ENCODE measurements around the gene CHTF8. TPM values are rescaled to one million over a fixed set of nuclear protein-coding genes. Genes with fewer than 3 reads are reported as not detected.
"Not testable (repeated sequence)": the region's sequence is repeated elsewhere in the genome, so short reads cannot be mapped to it uniquely, and the experiment has no call there.

The CHTF8 gene
- total RNA-seq, 4 donors from 2014 or later: 77.8 to 124 (median 82.8) TPM

DNA sequence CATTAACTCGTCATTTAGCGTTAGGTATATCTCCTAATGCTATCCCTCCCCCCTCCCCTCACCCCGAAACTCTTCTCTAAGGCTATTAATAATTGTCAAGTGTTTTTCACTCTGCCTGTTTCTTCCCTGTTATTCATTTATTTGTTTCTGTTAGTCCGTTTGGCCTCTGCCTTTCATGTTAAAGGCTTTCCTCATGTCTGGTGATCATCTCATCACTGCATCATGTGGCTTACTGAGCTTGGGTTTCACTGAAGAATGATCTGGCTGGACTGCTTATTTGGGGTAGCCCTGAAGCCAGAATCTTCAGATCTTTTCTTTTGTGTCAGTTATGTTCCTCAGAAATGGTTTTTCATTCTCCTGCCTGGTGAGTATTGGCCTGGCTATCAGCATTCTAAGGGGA, 9.5 kb upstream of the CHTF8 start:
- TF ChIP-seq POLR2A (IDR thresholded peaks at IDR 0.05): no peak
- TF ChIP-seq, protein P1, sequence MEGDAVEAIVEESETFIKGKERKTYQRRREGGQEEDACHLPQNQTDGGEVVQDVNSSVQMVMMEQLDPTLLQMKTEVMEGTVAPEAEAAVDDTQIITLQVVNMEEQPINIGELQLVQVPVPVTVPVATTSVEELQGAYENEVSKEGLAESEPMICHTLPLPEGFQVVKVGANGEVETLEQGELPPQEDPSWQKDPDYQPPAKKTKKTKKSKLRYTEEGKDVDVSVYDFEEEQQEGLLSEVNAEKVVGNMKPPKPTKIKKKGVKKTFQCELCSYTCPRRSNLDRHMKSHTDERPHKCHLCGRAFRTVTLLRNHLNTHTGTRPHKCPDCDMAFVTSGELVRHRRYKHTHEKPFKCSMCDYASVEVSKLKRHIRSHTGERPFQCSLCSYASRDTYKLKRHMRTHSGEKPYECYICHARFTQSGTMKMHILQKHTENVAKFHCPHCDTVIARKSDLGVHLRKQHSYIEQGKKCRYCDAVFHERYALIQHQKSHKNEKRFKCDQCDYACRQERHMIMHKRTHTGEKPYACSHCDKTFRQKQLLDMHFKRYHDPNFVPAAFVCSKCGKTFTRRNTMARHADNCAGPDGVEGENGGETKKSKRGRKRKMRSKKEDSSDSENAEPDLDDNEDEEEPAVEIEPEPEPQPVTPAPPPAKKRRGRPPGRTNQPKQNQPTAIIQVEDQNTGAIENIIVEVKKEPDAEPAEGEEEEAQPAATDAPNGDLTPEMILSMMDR (IDR thresholded peaks at IDR 0.05): no peak
- intact Hi-C loops (cut with DNase I; ENCODE audit: low total_unique reads): no loop called here
- WGBS, 2 donors: 91 to 95% methylated on average over 4 of the region's 4 CpGs
- H3K4me3 ChIP-seq (ENCODE audit: low read depth, poor library complexity, severe bottlenecking): no peak overlapping the region
- no peak for DNase-seq (ENCODE audit: low spot score in 2 of 2)

DNA sequence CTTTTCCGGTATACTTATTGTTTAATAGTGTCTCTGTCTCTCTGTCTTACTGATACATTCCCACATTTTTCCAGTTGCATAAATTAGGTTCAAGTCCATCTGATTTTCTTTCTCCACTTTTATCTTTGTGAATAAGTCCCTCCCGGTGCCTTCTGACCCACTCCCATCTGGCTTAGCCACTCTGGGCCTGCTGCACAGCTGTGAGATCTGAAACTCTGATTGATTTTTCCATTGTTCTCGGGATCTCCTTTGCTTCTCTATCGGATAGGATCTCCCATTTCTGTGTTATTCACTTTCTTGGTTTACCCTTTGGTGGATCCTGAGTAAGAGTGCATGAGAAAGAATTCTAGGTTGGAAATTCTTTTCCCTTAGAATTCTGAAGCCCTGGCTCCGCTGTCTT, 8.6 kb upstream of the CHTF8 start:
- intact Hi-C loops (cut with DNase I; ENCODE audit: low total_unique reads): no loop called here
- DNase-seq (ENCODE audit: low spot score in 2 of 2): no peak
- H3K4me3 ChIP-seq (ENCODE audit: low read depth, poor library complexity, severe bottlenecking): no peak overlapping the region
- TF ChIP-seq, protein P1 (IDR thresholded peaks at IDR 0.05): no peak
- WGBS, 2 donors: 84 to 87% methylated on average over 5 of the region's 5 CpGs

DNA sequence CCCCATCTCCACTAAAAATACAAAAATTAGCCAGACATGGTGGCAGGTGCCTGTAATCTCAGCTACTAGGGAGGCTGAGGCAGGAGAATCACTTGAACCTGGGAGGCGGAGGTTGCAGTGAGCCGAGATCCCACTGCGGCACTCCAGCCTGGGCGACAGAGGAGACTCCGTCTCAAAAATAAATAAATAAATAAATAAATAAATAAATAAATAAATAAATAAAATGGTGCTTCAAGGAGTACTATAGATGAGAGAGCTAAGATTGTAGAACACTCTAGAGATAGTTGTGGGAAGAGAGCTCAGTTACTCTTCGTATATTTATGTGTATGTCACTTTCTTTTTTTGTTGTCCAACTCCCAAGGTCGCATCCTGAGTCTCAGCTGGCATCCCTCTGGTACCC, 7.1 kb upstream of the CHTF8 start:
- DNase-seq (ENCODE audit: low spot score in 2 of 2); intact Hi-C loops (cut with DNase I; ENCODE audit: low total_unique reads); H3K4me3 ChIP-seq (ENCODE audit: low read depth, poor library complexity, severe bottlenecking): not testable (repeated sequence)
- WGBS, 2 donors: 92 to 95% methylated on average over 7 of the region's 7 CpGs

DNA sequence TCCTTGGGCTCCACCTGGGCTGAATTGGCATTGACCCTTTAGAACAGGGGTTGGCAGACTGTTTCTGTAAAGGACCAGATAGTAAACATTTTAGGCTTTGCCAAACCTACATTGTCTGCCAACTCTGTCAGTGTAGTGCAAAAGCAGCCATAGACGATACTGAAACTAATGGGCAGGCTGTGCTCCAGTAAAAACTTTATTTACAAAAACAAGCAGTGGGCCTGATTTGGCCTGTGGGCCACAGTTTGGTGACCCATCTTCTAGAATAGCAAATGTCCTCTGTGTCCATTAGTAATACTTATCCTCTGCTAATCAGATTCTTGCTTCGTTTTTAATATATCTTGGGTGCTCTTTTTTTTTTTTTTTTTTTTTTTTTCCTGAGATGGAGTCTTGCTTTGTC, 6.2 kb upstream of the CHTF8 start:
- TF ChIP-seq POLR2A (IDR thresholded peaks at IDR 0.05): no peak
- TF ChIP-seq, protein P1 (IDR thresholded peaks at IDR 0.05): no peak
- DNase-seq (ENCODE audit: low spot score in 2 of 2): no peak
- WGBS, 2 donors: 78 to 85% methylated on average over 2 of the region's 2 CpGs
- no peak overlapping the region for H3K4me3 ChIP-seq (ENCODE audit: low read depth, poor library complexity, severe bottlenecking)
- intact Hi-C loops (cut with DNase I; ENCODE audit: low total_unique reads): no loop called here

DNA sequence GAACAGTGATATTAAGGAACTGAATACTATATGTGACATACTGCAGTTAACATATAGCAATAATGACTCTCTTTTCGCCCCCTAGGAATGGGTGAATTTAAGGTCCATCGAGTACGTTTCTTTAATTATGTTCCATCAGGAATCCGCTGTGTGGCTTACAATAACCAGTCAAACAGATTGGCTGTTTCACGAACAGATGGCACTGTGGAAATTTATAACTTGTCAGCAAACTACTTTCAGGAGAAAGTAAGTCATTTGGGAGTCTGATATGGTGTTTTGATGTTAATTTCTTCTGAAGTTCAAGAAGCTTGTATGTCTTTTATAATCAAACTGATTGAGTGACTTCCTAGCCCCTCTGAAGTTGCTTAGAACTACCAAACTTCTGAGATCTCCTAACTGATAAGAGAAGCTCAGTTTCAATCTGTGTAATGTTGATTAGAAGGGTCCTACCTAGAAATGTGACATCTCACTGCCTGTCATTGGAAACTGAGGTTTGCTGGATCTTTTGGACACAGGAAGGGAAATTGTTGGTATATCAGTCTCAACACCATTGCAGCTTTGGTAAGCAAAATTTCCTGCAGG, 1.1 kb upstream of the CHTF8 start:
- WGBS, 2 donors: 18 to 25% methylated on average over 5 of the region's 5 CpGs
- TF ChIP-seq, protein P1 (IDR thresholded peaks at IDR 0.05): no peak
- TF ChIP-seq POLR2A (IDR thresholded peaks at IDR 0.05): no peak
- DNase-seq (ENCODE audit: low spot score in 2 of 2): no peak
- intact Hi-C loops (cut with DNase I; ENCODE audit: low total_unique reads): no loop called here
- peak overlapping the region; percentile 81 for H3K4me3 ChIP-seq (ENCODE audit: low read depth, poor library complexity, severe bottlenecking)

DNA sequence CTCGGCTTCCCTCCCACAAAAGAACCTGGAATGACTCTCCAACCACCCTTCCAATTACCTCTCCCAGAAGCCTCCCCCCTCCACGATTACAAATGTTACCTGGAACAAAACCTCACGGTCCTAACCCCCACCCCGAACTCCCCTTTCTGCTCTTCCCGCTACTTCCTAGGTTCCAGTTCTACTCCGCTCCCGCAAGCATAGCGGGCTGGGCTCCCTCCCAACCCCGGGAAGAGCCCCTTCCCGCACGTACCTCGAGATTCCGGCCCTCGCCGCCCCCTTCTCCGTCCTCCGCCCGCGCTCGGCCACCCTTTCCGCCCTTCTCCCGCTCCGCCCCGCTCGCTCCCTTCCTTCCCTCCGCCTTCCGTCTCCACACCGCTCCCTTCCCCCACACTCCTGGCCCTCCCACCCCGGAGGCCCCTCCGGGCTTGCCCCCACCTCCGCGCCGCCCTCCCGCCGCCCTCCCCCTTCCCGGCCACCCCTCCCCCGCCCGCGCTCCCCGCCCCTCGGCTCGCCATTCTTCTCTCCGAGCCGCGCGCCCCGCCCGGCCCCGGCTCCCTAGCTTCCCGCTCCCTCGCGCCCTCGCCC, 457 bp downstream of the CHTF8 start:
- TF ChIP-seq POLR2A (IDR thresholded peaks at IDR 0.05): no peak
- TF ChIP-seq, protein P1 (IDR thresholded peaks at IDR 0.05): peak in 1 of 3 donors; percentile 29
- WGBS, 2 donors: 1 to 2% methylated on average over 42 to 52 of the region's 53 CpGs
- intact Hi-C loops (cut with DNase I; ENCODE audit: low total_unique reads): no loop called here
- peak; percentile 58 to 95 for DNase-seq (ENCODE audit: low spot score in 2 of 2)
- H3K4me3 ChIP-seq (ENCODE audit: low read depth, poor library complexity, severe bottlenecking): peak overlapping the region; percentile 81
